KMS-11 (cell line): ENCODE data around the gene UCN.

ENCODE experiments used
- H2AFZ ChIP-seq: fragments of 200-600 bp; sonication (generic); 2 replicates; pipeline ENCODE4 v1.6.1; 2016; ENCODE audit warnings: antibody characterized with exemption, mixed run types, low read depth
- H3K27ac ChIP-seq: fragments of 200-600 bp; sonication (generic); 2 replicates; pipeline ENCODE4 v1.6.1; 2016; ENCODE audit warnings: mild to moderate bottlenecking, mixed run types
- H3K27me3 ChIP-seq: fragments of 200-600 bp; sonication (generic); 2 replicates; pipeline ENCODE4 v1.6.1; 2017; ENCODE audit warnings: mild to moderate bottlenecking, low read depth, mixed run types, moderate library complexity; ENCODE audit not compliant: insufficient read depth
- H3K36me3 ChIP-seq: fragments of 200-600 bp; sonication (generic); 2 replicates; pipeline ENCODE4 v1.6.1; 2017; ENCODE audit warnings: mild to moderate bottlenecking, mixed run types; ENCODE audit not compliant: insufficient read depth
- H3K4me1 ChIP-seq: fragments of 200-600 bp; sonication (generic); 2 replicates; pipeline ENCODE4 v1.6.1; 2016; ENCODE audit warnings: mild to moderate bottlenecking, low read depth, mixed run types; ENCODE audit not compliant: poor library complexity, severe bottlenecking
- H3K4me2 ChIP-seq: fragments of 200-600 bp; sonication (generic); 2 replicates; pipeline ENCODE4 v1.7.0; 2016; ENCODE audit warnings: mild to moderate bottlenecking, mixed run types
- H3K4me3 ChIP-seq: fragments of 200-600 bp; sonication (generic); IDR thresholded peaks from 2 replicates; pipeline ENCODE4 v1.6.1; 2017; ENCODE audit warnings: low read depth, low read length, mixed read lengths; ENCODE audit not compliant: insufficient read depth
- H3K79me2 ChIP-seq: fragments of 200-600 bp; sonication (generic); 2 replicates; pipeline ENCODE4 v1.6.1; 2016; ENCODE audit warnings: low read depth, mixed run types; ENCODE audit not compliant: insufficient read depth
- H3K9ac ChIP-seq: fragments of 200-600 bp; sonication (generic); 2 replicates; pipeline ENCODE4 v1.6.1; 2016; ENCODE audit warnings: mild to moderate bottlenecking, mixed run types
- H4K20me1 ChIP-seq: fragments of 200-600 bp; sonication (generic); 2 replicates; pipeline ENCODE4 v1.6.1; 2016; ENCODE audit warnings: mild to moderate bottlenecking, mixed run types; ENCODE audit not compliant: insufficient read depth
- CTCF ChIP-seq: fragments of 200-600 bp; sonication (generic); conservative IDR thresholded peaks from 2 replicates; pipeline ENCODE4 v1.6.1; 2017; ENCODE audit warnings: low read depth, mild to moderate bottlenecking, antibody characterized with exemption, low read length, moderate library complexity, mixed read lengths

UCN gene

GRCh38 chr2:27264753-27265535 lies 43.3 kb downstream of the UCN start:
- H3K27ac ChIP-seq, result no peak overlapping the region
- H3K79me2 ChIP-seq, result no peaks in the 10 kb centered on the region
- peak overlapping the region; percentile 97 for H2AFZ ChIP-seq
- H3K27me3 ChIP-seq, result peaks cover 53% of the 10 kb centered on the region
- H4K20me1 ChIP-seq, result no peaks in the 10 kb centered on the region
- peaks cover 13% of the 10 kb centered on the region for H3K4me1 ChIP-seq
- peak overlapping the region; percentile 37; the same call in 1 of the 2 replicates for H3K9ac ChIP-seq
- H3K4me2 ChIP-seq, result peak overlapping the region; percentile 84
- TF ChIP-seq CTCF, result peak; percentile 52
- no peaks in the 10 kb centered on the region for H3K36me3 ChIP-seq
- H3K4me3 ChIP-seq, result peak overlapping the region; percentile 18

- peak overlapping the region; percentile 97 for H2AFZ ChIP-seq
- H4K20me1 ChIP-seq, result no peaks in the 10 kb centered on the region
- H3K27ac ChIP-seq, result no peak overlapping the region
- H3K36me3 ChIP-seq, result no peaks in the 10 kb centered on the region
- peak overlapping the region; percentile 37; the same call in 1 of the 2 replicates for H3K9ac ChIP-seq
- H3K4me2 ChIP-seq, result peak overlapping the region; percentile 84
- H3K27me3 ChIP-seq, result peaks cover 59% of the 10 kb centered on the region
- peak overlapping the region; percentile 18 for H3K4me3 ChIP-seq
- H3K79me2 ChIP-seq, result no peaks in the 10 kb centered on the region
- H3K4me1 ChIP-seq, result peaks cover 13% of the 10 kb centered on the region
- no peak for TF ChIP-seq CTCF
These were observed 43.9 kb downstream of the UCN start for GRCh38 chr2:27264253-27264752.

GRCh38 chr2:27263287-27264252 lies 44.7 kb downstream of the UCN start:
- peaks cover 59% of the 10 kb centered on the region for H3K27me3 ChIP-seq
- peak overlapping the region; percentile 18 for H3K4me3 ChIP-seq
- no peak for TF ChIP-seq CTCF

More at GRCh38 chr2:27263287-27264252, 44.7 kb downstream of the UCN start:
- Histone ChIP-seq H3K27ac (no peak overlapping the region), H3K9ac (no peak overlapping the region), H2AFZ (peak overlapping the region; percentile 97; the same call in 1 of the 2 replicates), H3K79me2 (no peaks in the 10 kb centered on the region), H3K4me2 (peak overlapping the region; percentile 84), H3K36me3 (no peaks in the 10 kb centered on the region), H4K20me1 (no peaks in the 10 kb centered on the region), H3K4me1 (peaks cover 13% of the 10 kb centered on the region)
